HepG2 (cell line): Measurements from ENCODE around the gene HKDC1. TPM values are rescaled to one million over a fixed set of nuclear protein-coding genes. Genes with fewer than 3 reads are reported as not detected.
A peak's percentile ranks its signal among the peaks of the same experiment; 100 is the strongest.
"Not testable (repeated sequence)": the region's sequence is repeated elsewhere in the genome, so short reads cannot be mapped to it uniquely, and the experiment has no call there.

Experiments used
- ATAC-seq: fragments of 200-7000 bp; cut with Tn5 transposase; 3 replicates; pipeline ENCODE4 v1.9.1; 2020; ENCODE audit warnings: mild to moderate bottlenecking, moderate library complexity
- BruUV-seq: library from RNA; stranded (reverse); fragments of 400-500 nt; replicated peaks from 2 replicates; lab custom pipeline; 2021; lab: Mats Ljungman, UMichigan
- CTCF ChIA-PET: fragments of 300-600 bp; formaldehyde crosslinking; extraction: SDS; loops from one replicate; lab custom pipeline; 2021; ENCODE audit warnings: low total read pairs, inconsistent platforms, low intra/inter-chr PET ratio; lab: Yijun Ruan, JAX
- POLR2A ChIA-PET: fragments of 350-600 bp; sonication (Branson Sonifier 250); formaldehyde crosslinking; loops from one replicate; lab custom pipeline; 2020; ENCODE audit warnings: antibody characterized with exemption, inconsistent platforms; lab: Yijun Ruan, JAX
- DNase-seq: peaks from one replicate; pipeline ENCODE4 v3.0.0-alpha.2; 2015; ENCODE audit warnings: low spot score
- FAIRE-seq: peaks from 3 replicates; lab custom pipeline; 2011; peaks lifted over from hg19 to GRCh38; lab: Jason Lieb, UNC
- H2AFZ ChIP-seq: one replicate; pipeline ENCODE4 v1.6.1; 2011; ENCODE audit warnings: low read length, inconsistent platforms
- H3K27ac ChIP-seq: fragments of 300-600 bp; 3 replicates; pipeline ENCODE4 v1.8.0; 2011; ENCODE audit warnings: mixed run types, mild to moderate bottlenecking, mixed read lengths, low read length, inconsistent platforms; ENCODE audit not compliant: insufficient read depth; ENCODE audit errors: extremely low read length
- H3K27me3 ChIP-seq, 2 experiments: fragments of 200-600 bp in 1 of 2; 2 replicates in 1 of 2; 3 replicates in 1 of 2; pipeline versions ENCODE4 v1.6.0 to v1.8.0; 2011; ENCODE audit warnings: low read length in 2 of 2, mild to moderate bottlenecking in 2 of 2, moderate library complexity in 2 of 2, inconsistent platforms in 1 of 2; ENCODE audit not compliant: insufficient read depth in 2 of 2, control insufficient read depth in 1 of 2
- H3K36me3 ChIP-seq, 2 experiments: fragments of 200-600 bp in 1 of 2; replicated peaks in 1 of 2; 2 replicates in 1 of 2; 3 replicates in 1 of 2; pipeline versions ENCODE4 v1.5.1 to v1.8.0; 2011; ENCODE audit warnings: low read length in 2 of 2, inconsistent platforms in 1 of 2; ENCODE audit not compliant: insufficient read depth in 2 of 2, control insufficient read depth in 1 of 2
- H3K4me1 ChIP-seq: 2 replicates; pipeline ENCODE4 v1.5.1; 2012; ENCODE audit warnings: low read length, inconsistent platforms; ENCODE audit not compliant: insufficient read depth
- H3K4me2 ChIP-seq: 2 replicates; pipeline ENCODE4 v1.6.0; 2011; ENCODE audit warnings: low read depth, low read length, inconsistent platforms
- H3K4me3 ChIP-seq, 3 experiments: fragments of 200-600 bp in 1 of 3; sonication (generic), shearing (Covaris generic) in 1 of 3; replicated peaks in 1 of 3; 2 replicates each; pipeline ENCODE4 v1.5.1; 2011 to 2016; ENCODE audit warnings: low read length in 3 of 3, inconsistent platforms in 2 of 3, low read depth in 2 of 3, mild to moderate bottlenecking in 2 of 3, control low read depth in 1 of 3, mixed read lengths in 1 of 3; ENCODE audit not compliant: insufficient read depth in 1 of 3
- H3K79me2 ChIP-seq: one replicate; pipeline ENCODE4 v1.6.1; 2011; ENCODE audit warnings: low read length, inconsistent platforms; ENCODE audit not compliant: insufficient read depth
- H3K9ac ChIP-seq: 2 replicates; pipeline ENCODE4 v1.6.0; 2011; ENCODE audit warnings: mild to moderate bottlenecking, low read depth, low read length, inconsistent platforms; ENCODE audit not compliant: insufficient read depth
- H3K9me3 ChIP-seq: 2 replicates; pipeline ENCODE4 v1.5.1; 2012; ENCODE audit warnings: mild to moderate bottlenecking, low read length
- H4K20me1 ChIP-seq: 2 replicates; pipeline ENCODE4 v1.6.0; 2011; ENCODE audit warnings: inconsistent platforms, mild to moderate bottlenecking, low read length, moderate library complexity; ENCODE audit not compliant: insufficient read depth
- NFYC ChIP-seq: IDR thresholded peaks from 2 replicates; pipeline ENCODE4 v1.6.1; 2016; ENCODE audit warnings: missing genetic modification reagents, missing compliant biosample characterization
- ZEB1 ChIP-seq: IDR thresholded peaks from 2 replicates; pipeline ENCODE4 v1.6.1; 2012; ENCODE audit warnings: mild to moderate bottlenecking, low read depth, inconsistent platforms; ENCODE audit not compliant: insufficient replicate concordance
- WGBS: methylation state at CpG from one replicate; pipeline ENCODE4 v1.1.6; 2017; ENCODE audit warnings: low lambda C conversion rate; 5-methylcytosine and 5-hydroxymethylcytosine counted together
- in situ Hi-C: cut with HindIII; loops from 2 replicates; pipeline ENCODE4 v1.10.0; 2017; ENCODE audit warnings: low pct_unique_long_range_greater_than_20kb; ENCODE audit not compliant: extremely low pct_ligation_motif_present
- intact Hi-C: fragments of 100-400 bp; cut with micrococcal nuclease; formaldehyde crosslinking; loops from one replicate; pipeline ENCODE4 v1.10.0; 2022; ENCODE audit not compliant: unreplicated experiment
- polyA plus RNA-seq, 8 experiments: library from polyadenylated mRNA; depleted of rRNA in 3 of 8; stranded (reverse) in 7 of 8; unstranded in 1 of 8; fragments of >200 nt; fragmentation: Illumina TruSeq in 4 of 8; extraction: Trizol in 4 of 8; gene quantifications; 2 replicates each; pipeline versions ENCODE4 v1.2.1 to v1.2.3, GENCODE V29; 2011 to 2016; ENCODE audit warnings: low read depth in 4 of 8, missing spikeins in 1 of 8, mixed read lengths in 1 of 8; ENCODE audit not compliant: insufficient read depth in 1 of 8
- total RNA-seq, 5 experiments: library from RNA; depleted of rRNA; stranded (reverse); fragments of >200 nt; fragmentation: Illumina TruSeq; extraction: Trizol; gene quantifications; 2 replicates each; pipeline ENCODE4 v1.2.3, GENCODE V29; 2016; ENCODE audit warnings: low read depth in 1 of 5

The HKDC1 gene
- total and polyA plus RNA-seq, 2 of the 13 experiments (the other 11 are each of a cell fraction or from before 2014, with no cell fraction given) = 8.1 to 12.4 TPM

DNA sequence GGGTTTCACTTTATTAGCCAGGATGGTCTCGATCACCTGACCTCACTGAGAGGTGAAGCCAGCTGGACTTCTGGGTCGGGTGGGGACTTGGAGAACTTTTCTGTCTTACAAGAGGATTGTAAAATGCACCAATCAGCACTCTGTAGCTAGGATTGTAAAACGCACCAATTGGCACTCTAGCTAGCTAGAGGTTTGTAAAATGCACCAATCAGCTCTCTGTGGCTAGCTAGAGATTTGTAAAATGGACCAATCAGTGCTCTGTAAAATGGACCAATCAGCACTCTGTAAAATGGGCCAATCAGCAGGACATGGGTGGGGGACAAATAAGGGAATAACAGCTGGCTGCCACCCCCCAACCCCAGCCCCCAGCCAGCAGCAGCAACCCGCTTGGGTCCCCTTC, 44.8 kb upstream of the HKDC1 start:
- POLR2A ChIA-PET = interaction anchor here (0.5 kb wide), 1 partner anchor 878 kb away, joined by 3 read pairs; the partner anchor contains the start of gene MACROH2A2
- not testable (repeated sequence) for ATAC-seq

GRCh38 chr10:69176823-69177222, 43.3 kb upstream of the HKDC1 start:
- WGBS = 89% methylated on average over 2 of the region's 2 CpGs
- Histone ChIP-seq H3K4me1 (peaks cover 22% of the 10 kb centered on the region), H3K4me2 (no peak overlapping the region), H2AFZ (no peak overlapping the region), H3K27me3 (no peaks in the 10 kb centered on the region; a peak in 1 of 5 replicates), H3K79me2 (peaks cover 25% of the 10 kb centered on the region), H4K20me1 (no peaks in the 10 kb centered on the region), H3K27ac (no peak overlapping the region), H3K9ac (no peak overlapping the region), H3K36me3 (peaks cover 0 to under 1% of the 10 kb centered on the region in 2 experiments; a peak in 2 of 5 replicates), H3K9me3 (no peaks in the 10 kb centered on the region), H3K4me3 (no peak overlapping the region)
- ATAC-seq (no peak), DNase-seq (no peak), FAIRE-seq (no peak)
- intact Hi-C loops (loop anchor here (5.0 to 10.0 kb wide), 2 partner anchors 52 to 190 kb away; partner anchors contain the start of genes KIFBP and VPS26A), in situ Hi-C loops (no loop called here)
- no peak for TF ChIP-seq ZEB1
- ChIA-PET POLR2A (no interaction called here), CTCF (no interaction called here)
- BruUV-seq = no TSS peak

More for the DNA sequence above, 44.8 kb upstream of the HKDC1 start:
- H2AFZ ChIP-seq, H3K36me3 ChIP-seq, H3K9me3 ChIP-seq, H3K27ac ChIP-seq, DNase-seq, H3K27me3 ChIP-seq, H3K4me3 ChIP-seq, H3K79me2 ChIP-seq, BruUV-seq, FAIRE-seq, in situ Hi-C loops, H3K9ac ChIP-seq, H4K20me1 ChIP-seq, H3K4me2 ChIP-seq, CTCF ChIA-PET: not testable (repeated sequence)
- H3K4me1 ChIP-seq = peaks cover 14% of the 10 kb centered on the region
- intact Hi-C loops = loop anchor here (5.0 to 10.0 kb wide), 2 partner anchors 51 to 188 kb away; partner anchors contain the start of genes KIFBP and VPS26A
- 93% methylated on average over 3 of the region's 4 CpGs for WGBS
- TF ChIP-seq NFYC (CRISPR knock-in tag) = 0 out of 2 replicates have a peak, but pooled peaks have one; percentile 15
